Measurements from ENCODE around the gene TXNIP.

Gene TXNIP

GRCh38 chr1:145986551-145986950 is 9.8 kb downstream of the TXNIP start:
- DNase-seq (ENCODE audit: extremely low read depth in 1 of 2, low read depth in 1 of 2): no peak

DNA sequence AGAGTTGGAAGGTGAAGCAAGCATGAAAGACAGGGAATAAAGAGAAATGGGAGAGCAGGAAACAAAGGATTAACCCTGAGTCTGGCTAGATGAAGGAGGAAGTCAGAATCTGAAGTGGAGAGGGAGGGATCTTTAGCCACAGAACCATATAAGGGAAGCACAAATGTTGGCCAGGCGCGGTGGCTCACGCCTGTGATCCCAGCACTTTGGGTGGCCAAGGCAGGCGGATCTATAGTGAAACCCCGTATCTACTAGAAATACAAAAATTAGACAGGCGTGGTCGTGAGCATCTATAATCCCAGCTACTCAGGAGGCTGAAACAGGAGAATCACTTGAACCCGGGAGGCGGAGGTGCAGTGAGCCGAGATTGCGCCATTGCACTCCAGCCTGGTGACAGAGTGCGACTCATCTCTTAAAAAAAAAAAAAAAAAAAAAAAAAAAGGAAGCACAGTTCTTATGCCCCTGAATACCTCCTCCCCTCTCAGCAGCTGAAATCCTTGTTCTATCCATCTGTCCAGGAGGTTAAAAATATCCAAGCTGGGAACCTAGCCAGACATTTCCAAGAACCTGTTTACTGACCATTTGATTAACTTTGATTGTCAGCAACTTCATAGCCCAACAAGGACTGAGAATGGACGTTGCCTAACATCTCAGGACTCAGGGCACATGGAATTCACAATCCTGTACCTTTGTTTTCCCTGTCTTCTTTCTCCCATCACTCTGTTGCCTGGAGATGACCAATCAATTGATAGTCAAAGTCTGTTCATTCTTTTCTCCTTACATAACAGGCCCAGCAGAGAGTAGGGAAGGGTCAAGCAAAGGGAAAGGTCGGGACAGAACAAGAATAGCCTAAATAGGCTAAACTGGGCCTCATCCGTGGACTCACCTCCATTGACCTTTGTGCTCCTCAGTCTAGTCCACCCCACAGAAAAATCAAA is 10.6 kb downstream of the TXNIP start:
- DNase-seq (ENCODE audit: extremely low read depth in 1 of 2, low read depth in 1 of 2): no peak

- DNase-seq (ENCODE audit: extremely low read depth in 1 of 2, low read depth in 1 of 2): no peak
These were observed 11.3 kb downstream of the TXNIP start for GRCh38 chr1:145985129-145985501.

DNA sequence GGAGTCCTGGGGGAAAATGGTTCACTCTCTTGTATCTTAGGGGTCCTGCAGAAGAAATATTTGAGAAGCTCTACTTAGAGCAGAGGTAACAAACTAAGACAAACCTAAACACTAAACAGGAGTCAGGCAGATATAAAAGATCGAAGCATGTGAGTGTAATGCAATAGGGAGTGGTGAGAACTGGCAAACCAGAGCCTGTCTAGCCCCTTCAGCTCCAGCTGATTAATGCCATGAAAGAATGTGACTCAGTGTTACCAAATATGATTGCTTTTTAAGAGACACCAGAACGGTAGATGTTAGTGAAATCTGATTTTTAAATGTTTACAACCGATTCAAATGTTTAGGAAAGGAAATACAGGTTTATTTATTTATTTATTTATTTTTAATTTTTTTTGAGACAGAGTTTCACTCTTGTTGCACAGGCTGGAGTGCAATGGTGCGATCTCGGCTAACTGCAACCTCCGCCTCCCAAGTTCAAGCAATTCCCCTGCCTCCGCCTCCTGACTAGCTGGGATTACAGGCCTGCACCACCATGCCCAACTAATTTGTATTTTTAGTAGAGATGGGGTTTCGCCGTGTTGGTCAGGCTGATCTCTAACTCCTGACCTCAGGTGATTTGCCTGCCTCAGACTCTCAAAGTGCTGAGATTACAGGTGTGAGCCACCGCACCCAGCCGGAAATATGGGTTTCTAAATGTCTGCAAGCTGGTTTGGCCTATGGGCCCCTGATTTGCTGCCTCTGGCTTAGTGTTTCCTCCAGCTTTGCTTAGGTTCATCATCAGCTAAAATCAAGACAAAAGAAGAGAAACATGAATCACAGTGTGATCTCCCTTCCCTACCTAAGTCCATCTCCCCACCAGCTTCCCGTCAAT is 12.2 kb downstream of the TXNIP start:
- DNase-seq (ENCODE audit: extremely low read depth in 1 of 2, low read depth in 1 of 2): no peak

GRCh38 chr1:145983206-145983675 is 13.1 kb downstream of the TXNIP start:
- no peak for DNase-seq (ENCODE audit: extremely low read depth in 1 of 2, low read depth in 1 of 2)

- DNase-seq (ENCODE audit: extremely low read depth in 1 of 2, low read depth in 1 of 2): no peak
These were observed 14.2 kb downstream of the TXNIP start for GRCh38 chr1:145982010-145982723.

GRCh38 chr1:145980457-145980994 is 15.9 kb downstream of the TXNIP start:
- no peak for DNase-seq (ENCODE audit: extremely low read depth in 1 of 2, low read depth in 1 of 2)

DNA sequence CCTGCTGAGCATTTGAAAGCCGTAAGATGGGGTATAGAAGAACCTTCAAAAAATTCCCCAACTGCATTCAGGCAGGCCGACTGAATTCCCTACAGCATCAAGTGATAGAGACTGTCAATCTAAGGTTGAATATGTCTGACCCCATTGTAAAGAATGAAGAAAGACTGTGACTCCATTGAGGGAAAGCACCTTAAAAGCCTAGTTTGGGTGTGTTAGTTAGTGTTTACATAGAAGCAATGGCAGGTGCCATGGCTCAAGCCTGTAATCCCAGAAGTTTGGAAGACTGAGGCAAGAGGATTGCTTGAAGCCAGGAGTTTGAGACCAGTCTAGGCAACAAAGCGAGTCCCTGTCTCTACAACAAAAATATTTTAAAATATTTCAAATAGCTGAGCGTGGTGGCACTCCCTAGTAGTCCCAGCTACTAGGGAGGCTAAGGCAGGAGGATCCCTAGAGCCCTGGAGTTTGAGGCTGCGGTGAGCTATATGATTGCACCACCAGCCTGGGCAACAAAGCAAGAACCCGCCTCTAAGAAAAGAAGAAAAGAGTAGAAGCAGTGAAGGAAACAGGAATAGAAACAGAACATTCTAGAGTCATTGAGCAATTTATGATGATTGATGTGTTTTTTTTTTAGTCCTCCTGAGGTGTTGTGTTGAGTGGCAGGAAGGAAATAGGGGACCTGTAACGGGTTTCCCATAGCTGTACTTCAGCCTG is 16.5 kb downstream of the TXNIP start:
- DNase-seq (ENCODE audit: extremely low read depth in 1 of 2, low read depth in 1 of 2): no peak

GRCh38 chr1:145978854-145979745 is 17.3 kb downstream of the TXNIP start:
- DNase-seq (ENCODE audit: extremely low read depth in 1 of 2, low read depth in 1 of 2): peak in 1 of 2 donors; percentile 44

DNA sequence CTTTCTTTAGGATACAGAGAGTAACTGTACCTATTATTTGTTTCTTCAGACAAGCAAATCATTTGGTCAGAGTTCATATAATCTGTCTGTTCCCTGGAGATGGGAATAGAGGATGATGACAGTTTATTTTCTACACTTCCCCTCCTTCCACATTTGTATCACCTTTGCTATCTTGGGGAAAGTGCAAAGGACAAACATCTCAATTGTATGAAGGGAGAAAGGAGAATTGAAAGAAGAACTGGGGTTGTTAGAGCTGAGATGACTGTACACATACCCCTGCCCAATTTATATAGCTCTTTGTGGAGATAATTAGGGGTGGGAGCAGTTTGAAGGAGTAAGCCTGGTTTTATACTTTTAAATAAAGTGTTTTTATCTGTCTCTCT is 17.9 kb downstream of the TXNIP start:
- DNase-seq (ENCODE audit: extremely low read depth in 1 of 2, low read depth in 1 of 2): no peak

DNA sequence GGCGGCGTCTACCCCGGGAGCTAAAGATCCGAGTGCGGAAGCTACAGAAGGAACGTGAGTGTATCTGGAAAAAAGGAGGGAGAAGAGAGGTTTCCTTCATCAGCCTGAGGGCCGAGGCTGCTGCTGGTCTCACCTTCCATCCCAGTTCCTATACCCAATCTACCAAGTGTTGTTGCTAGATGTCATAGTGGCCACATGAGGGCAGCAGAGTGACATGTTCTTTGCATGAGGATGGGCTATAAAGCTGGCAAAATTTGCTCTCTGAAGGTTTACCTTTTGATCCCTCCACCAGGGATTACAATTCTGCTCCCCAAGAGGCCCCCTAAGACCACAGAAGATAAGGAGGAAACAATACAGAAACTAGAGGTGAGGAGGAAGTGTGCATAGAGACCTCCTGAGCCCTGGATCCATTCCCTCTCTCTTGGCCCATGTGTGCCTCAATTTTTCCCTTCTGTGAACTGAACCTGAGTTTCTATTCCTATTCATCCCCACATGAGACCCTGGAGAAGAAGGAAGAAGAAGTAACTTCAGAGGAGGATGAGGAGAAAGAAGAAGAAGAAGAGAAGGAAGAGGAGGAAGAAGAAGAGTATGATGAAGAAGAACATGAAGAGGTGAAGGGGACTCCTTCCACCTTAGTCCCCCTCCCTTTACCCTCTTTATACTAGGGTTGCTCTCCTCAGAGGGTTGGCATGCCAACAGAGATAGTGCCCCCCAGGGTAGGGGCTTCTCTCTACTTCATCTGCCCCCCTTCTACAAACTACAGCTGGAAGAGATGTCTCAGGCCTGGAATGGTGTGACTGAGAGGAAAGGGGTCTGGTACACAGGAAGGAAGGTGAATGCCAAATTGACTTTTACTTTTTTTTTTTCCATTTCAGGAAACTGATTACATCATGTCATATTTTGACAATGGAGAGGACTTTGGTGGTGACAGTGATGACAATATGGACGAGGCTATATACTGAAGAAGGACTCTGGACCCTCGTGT is 18.6 kb downstream of the TXNIP start:
- peak in 1 of 2 donors; percentile 54 for DNase-seq (ENCODE audit: extremely low read depth in 1 of 2, low read depth in 1 of 2)

GRCh38 chr1:145977016-145977415 is 19.4 kb downstream of the TXNIP start:
- no peak for DNase-seq (ENCODE audit: extremely low read depth in 1 of 2, low read depth in 1 of 2)

GRCh38 chr1:145975216-145975615 is 21.2 kb downstream of the TXNIP start:
- DNase-seq (ENCODE audit: extremely low read depth in 1 of 2, low read depth in 1 of 2): no peak

GRCh38 chr1:145974721-145975120 is 21.7 kb downstream of the TXNIP start:
- no peak for DNase-seq (ENCODE audit: extremely low read depth in 1 of 2, low read depth in 1 of 2)

GRCh38 chr1:145972580-145972979 is 23.8 kb downstream of the TXNIP start:
- no peak for DNase-seq (ENCODE audit: extremely low read depth in 1 of 2, low read depth in 1 of 2)

GRCh38 chr1:145967288-145967687 is 29.1 kb downstream of the TXNIP start:
- no peak for DNase-seq (ENCODE audit: extremely low read depth in 1 of 2, low read depth in 1 of 2)

DNA sequence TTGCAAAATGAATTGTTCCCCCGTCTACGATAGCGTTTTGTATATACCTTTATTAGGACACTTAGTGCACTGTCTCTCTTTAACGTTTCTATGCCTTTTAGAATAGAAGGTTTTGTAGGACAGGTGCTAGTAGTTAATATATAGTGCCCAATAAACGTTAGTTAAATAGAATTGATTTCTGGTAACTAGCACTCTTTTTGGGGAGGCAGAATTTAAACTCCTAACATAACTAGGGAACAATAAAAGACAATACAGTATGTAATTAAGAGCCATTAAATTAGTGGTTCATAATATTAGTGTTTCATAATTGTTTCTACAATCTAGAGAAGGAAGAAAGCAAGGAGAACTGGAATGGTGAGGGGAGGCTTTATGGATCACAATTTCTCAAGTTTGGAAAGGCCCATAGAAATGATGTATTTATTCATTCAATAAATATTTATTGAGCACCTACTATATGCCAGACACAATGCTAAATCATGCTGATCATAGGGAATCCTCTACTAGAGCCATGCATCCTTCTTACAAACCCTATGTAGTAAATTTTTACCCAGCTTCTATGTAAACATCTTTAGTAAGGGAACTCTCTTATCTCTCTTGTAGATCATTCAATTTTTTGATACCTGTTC is 31.1 kb downstream of the TXNIP start:
- no peak for DNase-seq (ENCODE audit: extremely low read depth in 1 of 2, low read depth in 1 of 2)

Measured in activated CD8-positive, alpha-beta memory T cell treated with anti-CD3 and anti-CD28 coated beads for 1 hour (primary cell).